GM19438 (cell line): ENCODE measurements around the gene TIMM10.

Source experiments
- ATAC-seq: cut with Tn5 transposase; IDR thresholded peaks from one replicate; pipeline ENCODE4 v1.9.1; 2021; ENCODE audit warnings: low read depth; ENCODE audit not compliant: unreplicated experiment

The TIMM10 gene, protein sequence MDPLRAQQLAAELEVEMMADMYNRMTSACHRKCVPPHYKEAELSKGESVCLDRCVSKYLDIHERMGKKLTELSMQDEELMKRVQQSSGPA

DNA sequence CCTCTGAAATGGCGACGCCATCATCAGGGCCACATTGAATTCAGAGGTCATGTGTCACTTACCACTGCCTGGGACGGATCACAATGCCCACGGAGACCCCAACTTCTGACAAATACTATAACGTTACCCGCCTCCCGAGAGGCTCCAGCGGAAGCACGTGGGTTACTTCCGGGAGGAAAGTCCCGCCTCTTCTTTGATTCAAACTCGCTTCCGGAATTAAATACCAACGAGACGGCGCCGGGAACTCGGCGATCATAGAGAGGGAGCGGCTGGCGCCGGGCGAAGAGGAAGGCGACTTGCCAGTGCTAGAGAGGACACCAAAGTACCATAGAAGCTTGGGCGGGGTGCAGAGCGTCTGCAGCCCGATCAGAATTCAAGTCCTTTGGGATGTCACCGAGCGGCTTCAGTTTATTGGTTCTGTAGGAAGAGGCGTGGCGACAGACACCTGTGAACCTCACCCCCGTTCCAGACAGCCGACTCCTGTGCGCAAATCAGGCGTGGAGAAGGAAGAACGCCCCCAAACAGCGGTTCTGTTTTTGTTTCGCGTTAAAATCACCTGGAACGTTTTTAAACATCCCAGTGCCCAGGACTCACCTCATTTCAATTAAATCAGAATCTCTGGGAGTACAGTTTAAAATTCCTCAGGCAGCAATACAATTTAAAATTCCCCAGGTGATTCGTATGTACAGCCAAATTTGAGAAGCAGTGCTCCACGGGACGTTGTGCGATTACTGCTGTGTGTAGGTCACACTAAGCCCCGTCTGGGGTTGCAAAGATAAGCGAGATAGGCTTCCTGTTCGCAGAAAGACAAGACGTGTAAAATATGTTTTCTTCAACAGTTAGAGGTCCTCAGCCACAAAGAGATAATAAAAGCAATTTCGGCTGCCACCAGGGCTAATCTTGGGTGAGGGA, at the start of gene TIMM10:
Gene TIMM10, minus strand, starts transcription at position 159 of the 912 bp plus-strand sequence. CDS start 565 bp downstream, outside the sequence.
- peak; percentile 99 for ATAC-seq

DNA sequence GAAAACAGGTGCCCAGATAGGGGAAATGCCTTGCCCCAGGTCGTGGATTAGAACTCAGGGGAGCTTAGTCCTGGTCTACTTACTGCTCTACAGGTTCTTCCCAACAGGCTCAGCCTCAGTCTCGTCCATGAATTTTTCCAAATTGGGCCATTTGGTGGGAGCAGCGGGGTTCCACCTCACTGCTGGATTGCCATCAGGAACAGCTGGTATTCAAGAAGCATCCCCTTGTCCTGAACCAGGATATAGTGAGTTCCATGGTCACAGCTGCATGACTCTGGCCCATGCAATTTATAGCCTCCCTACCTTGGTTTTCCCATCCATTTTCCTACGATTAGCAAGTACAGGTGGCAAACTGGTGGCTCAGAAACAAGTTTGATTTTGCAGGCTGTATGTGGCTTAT, 43.5 kb upstream of the TIMM10 start:
- no peak for ATAC-seq

DNA sequence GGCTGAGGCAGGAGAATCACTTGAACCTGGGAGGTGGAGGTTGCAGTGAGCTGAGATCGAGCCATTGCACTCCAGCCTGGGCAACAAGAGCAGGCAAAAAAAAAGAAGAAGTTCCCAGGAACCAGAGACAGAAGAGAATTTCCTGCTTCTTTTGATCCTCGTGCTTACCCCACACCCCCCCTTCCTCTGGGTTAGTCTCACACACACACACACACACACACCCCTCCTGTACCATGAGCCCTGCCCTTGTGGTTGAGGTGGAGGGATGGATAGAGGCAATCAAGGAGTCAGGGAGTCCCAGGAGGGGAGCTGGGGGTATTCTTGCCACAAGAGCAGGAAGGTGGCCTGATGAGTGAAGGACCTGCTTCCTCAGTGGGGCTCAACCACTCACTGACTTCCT, 41.1 kb upstream of the TIMM10 start:
- no peak for ATAC-seq

DNA sequence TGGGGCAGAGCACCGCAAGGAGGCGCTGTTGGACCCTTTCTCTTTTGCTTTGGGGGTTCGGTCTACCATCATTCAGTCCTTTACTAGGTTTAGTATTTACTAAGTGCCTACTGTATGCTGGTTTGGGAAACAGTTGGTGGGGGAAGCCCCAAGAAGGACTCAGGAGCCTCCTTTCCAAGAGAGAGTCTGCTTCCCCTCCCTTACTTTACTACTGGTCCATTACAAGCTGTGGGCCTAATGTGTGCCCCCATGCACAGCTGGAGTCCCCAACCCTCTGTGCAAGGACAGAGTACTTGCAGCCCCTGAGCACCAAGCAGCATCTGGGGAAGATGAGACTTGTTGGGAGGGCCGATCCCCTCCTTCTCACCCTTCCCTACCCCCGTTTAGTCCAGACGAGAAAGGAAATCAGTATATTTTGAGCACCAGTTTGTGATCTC, 37.8 kb upstream of the TIMM10 start:
- peak; percentile 78 for ATAC-seq

DNA sequence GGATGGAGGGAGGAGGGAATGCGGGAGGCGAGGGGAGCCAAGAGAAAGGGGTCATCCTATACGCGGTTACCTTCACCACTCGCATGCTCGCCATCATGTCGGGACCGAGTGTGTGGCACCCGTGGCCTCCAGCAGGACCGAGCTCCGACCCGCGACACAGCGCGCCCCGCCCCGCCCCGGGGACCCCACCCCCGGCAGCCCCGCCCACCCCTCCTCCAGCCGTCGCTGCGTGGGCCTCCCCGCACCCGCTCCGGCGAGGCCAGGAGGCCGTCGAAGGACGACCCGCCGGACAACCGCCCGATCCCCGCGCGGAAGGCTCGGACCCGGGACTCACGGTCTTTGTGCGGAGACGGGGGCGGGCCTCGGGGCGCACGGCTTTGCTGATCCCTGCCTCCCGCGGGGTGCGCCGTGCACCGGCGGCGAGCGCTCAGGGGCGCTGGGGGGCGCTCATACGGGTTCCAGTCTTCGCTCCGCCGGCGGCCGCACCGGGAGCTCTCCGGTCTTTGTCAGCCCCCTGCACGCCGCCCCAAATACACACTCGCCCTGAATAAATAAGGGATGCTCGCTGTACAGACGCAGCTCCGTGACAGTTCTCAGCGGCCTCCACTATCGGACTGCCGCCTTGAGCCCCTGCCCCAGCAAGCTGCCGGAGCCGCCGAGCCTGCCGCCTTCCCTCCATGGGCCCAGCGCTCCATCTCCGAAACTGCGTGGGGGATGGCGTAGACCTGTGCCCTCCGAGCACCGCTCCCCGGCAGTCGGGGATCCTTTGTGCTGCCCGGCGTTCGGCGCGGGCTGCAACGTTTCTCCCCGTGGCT, 37.2 kb upstream of the TIMM10 start, which contains the start of gene UBE2L6:
Gene UBE2L6, minus strand, starts transcription at position 158 of the 815 bp plus-strand sequence. Its CDS starts 61 bp downstream, at position 97.
- ATAC-seq, result peak; percentile 52

DNA sequence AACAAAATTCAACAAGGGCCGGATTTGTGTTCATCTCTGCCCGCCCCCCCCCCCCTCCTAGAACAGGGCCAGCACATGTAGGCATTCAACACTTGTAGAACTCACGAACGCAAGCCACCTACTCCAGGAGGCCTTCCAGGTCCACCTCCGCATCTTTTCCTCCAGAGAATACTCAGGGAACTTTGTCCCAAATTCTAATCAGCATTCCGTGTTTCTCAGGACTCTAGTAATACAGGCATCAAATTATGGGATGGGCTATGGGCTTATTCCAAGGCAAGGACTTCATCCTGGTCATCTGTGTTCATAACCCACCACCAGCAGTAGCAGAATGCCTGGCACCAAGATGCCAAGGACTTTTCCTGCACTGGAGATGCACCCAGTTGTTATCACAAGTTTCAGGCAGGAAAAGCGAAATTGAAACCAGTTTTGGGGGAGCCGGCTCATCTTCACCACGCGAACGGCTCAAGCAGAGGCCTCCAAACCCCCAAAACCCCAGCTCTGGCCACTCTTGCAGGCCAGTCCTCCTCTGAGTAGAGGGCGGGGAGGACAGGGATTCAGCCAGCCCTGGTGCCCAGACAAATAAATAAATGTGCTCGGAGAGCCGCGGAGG, 36.5 kb upstream of the TIMM10 start:
- ATAC-seq, result peak; percentile 2

DNA sequence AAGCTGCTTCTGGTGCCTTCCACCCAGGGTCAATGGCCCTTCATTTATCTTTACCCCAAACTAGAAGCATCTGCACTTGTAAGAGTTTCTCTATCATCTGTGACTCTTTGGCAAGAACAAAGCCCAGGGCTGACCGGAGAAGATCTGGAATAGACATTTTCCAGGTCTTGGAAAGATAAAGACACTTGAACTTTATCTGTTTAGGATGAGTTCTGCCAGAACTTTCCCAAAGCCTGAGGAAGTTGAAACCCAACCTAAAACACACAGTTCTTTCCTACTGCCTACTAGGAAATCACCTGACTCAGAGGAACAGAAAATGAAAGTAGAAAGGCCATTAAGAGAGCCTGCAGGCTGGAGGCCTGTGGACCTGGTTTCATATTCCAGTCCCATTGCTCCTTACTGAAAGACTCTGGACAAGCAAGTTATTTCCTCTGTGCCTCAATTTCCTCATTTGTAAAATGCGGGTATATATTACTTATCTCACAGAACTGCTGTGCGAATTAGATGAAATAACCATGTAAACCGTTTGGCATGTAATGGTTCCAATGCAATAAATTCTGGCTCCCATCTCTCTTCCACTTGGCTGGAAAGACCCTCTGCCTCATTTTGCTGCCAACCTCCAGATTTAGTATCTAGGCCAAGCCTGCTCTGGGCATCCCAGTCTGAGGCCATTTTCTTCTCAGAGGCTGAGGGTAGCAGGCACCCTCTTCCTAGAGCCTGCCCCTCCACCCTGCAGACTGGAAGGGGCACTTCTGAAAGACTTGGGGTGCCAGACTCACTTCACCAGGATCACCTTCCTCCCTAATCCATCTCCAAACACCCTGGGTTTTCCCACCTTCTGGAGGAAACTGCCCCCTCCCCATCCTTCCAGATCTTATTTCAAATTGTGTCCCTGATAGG, 35.7 kb upstream of the TIMM10 start:
- ATAC-seq, result peak; percentile 53

DNA sequence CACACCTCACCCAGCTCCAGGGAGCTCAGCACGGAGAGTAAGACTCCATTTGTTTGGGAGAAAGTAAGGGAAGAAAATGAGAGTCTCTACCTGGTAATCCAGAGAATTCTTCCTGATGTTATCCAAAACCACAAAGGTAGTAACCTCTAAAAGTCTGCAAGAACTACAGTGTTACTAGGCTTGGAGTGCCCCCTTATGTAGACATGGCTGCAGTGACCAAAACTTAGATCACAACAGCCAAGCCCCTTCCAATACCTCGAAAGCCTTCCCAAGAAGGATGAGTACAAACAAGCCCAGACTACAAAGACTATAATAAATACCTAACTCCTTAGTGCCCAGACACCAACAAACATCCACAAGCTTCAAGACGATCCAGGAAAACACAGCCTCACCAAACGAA, 32.0 kb upstream of the TIMM10 start:
- no peak for ATAC-seq

DNA sequence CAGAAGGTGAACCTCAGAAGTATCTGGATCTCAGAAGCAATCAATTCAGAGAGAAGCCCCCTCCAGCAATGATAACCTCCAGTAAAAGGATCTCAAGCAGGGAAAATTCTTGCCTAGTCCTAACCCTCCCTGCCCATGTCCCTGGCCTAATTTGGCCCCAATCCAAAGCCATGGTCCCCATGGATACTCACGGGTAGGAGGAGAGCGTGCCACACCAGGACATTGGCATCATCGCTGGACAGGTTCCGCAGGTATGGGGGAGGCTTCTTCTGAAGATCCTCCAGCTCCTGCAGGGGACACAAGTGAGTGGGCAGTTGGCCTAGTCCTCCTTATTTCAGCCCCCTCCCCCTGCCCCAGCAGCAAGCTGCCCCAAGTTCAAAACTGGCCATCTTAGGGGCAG, 29.6 kb upstream of the TIMM10 start:
- no peak for ATAC-seq

DNA sequence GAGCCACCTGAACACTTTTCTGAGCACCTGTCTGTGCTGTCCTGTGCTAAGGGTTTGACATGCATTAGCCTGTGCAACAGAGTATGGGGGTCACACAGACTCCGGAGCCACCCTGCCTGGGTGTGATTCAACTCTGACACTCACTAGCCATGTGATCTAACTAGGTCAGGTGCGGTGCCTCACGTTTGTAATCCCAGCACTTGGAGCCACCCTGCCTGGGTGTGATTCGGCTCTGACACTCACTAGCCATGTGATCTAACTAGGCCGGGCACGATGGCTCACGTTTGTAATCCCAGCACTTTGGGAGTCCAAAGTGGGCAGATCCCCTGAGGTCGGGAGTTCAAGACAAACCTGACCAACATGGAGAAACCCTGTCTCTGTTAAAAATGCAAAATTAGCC, 25.5 kb upstream of the TIMM10 start:
- no peak for ATAC-seq

DNA sequence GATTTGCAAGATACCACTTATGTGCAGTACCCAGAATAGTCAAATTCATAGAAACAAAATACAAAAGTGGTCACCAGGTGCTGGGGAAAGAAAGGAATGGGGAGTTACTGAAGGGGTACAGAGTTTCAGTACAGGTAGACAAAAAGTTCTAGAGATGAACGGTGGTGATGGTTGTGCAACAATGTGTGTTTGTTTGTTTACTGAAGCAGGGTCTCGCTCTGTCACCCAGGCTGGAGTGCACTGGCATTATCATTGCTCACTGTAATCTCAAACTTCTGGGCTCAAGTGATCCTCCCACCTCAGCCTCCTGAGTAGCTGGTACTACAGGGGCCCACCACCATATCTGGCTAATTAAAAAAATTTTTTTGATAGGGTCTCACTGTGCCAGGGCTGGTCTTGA, 24.8 kb upstream of the TIMM10 start:
- ATAC-seq, result no peak

DNA sequence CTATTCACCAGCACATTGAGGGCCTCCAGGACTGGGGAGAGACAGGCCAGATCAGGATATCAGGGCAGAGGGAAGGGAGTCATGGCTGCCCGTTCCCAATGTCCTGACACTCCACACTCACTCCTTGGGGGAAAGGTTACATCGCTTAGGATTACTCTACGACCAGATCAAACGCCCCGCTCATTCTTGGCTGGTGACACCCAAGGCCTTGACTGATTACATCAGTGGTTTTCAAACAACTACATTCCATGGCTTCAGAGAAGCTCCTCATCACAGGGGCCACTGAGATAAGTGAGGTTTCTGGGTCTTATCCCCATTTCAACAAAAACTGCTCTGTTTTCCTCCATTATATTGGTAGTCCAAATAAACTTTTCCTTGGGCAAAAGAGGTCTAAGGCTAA, 21.9 kb upstream of the TIMM10 start:
- no peak for ATAC-seq

DNA sequence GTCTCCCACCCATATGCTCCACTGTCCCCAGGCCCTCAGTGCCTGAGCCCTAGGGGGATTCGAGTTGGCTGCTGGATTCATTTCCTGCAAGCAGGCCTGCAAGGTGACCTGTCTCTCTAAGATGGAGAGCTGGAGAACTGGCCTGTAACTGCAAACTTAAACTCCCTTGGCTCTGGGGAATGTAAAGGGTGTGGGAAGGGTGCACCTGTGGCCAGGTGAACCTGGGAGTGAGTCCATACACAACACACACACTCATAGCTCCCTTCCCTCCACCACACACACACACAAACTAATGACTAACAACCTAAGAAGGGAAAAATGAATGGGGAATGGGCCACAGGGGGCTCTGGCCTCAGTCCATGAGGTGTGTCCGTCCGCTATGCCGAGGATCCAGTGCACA, 21.4 kb upstream of the TIMM10 start:
- ATAC-seq, result no peak

DNA sequence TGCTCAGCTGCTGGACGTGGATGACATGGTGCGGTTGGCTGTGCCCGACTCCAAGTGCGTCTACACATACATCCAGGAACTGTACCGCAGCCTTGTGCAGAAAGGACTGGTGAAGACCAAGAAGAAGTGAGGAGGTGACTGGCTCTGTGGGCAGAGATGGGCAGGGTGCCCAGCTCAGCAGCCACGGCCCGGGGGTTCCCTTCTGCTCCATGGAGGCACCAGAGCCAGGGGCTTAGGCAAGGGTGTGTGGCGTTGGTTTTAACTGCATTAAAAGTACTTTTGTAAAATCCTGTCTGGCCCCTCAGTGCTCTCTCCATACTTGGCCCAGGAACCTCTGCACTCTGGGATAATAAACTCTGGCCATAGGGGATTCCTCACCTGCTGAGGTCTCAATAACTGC, 19.4 kb upstream of the TIMM10 start:
- no peak for ATAC-seq

DNA sequence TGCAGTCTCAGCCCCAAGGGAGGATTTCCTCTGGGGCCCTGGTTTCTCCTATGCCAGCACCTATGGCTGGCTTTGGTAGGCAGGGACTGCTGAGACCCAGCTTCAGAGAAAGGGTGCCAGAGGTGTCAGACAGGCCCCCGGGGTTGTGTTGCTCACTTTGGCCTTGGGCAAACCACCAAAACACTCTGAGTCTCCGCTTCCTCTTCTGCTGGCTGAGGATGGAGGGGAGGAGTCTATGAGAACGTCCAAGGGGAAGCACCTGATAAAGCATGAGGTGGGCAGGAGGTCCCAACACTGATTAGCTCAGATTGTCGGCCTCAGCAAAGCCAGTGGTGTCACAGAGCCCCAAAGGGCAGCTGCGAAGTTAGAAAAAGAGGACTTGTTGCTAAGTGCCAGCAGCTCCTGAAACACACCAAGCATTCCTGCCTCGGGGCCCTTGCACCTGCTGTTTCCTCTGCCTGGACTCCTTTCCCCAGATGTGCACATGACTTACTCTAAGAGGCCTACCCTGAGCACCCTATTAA, 17.4 kb upstream of the TIMM10 start:
- ATAC-seq, result peak; percentile 93

DNA sequence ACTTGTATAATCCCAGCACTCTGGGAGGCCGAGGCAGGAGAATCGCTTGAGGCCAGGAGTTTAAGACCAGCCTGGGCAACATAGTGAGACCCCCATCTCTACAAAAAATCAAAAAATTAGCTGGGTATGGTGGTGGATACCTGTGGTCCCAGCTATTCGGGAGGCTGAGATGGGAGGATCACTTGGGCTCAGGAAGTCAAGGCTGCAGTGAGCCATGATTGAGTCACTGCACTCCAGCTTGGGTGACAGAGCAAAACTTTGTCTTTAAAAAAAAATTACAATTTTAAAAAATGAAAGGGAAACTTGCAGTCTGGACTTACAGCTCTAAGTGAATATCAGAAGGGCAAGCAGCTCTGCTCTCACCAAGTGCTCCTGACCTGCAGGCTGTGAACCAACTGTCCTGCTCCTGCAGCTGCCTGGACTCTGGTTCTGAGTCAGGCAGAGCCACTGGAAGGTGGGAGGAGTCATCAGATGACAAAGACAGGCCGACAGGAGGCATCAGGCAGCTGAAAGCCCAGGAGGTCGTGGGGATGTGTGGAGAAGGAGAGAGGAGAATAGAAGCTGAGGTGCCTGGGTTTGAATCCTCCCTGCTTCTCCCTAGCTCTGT, 16.4 kb upstream of the TIMM10 start:
- ATAC-seq, result peak; percentile 57

DNA sequence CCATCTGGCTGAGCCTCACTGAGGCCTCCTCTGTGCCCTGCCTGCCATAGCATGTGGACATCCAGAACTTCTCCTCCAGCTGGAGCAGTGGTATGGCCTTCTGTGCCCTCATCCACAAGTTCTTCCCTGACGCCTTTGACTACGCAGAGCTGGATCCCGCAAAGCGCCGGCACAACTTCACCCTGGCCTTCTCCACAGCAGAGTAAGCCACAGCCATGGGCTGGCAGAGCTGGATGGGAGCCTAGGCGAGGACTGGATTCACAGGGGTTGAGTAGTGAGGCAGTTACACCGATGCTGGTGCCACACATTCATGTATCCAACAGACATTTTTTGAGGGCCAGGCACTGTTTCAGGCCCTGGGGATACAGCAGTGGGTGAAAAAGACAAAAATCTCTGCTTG, 15.9 kb upstream of the TIMM10 start:
- ATAC-seq, result no peak

DNA sequence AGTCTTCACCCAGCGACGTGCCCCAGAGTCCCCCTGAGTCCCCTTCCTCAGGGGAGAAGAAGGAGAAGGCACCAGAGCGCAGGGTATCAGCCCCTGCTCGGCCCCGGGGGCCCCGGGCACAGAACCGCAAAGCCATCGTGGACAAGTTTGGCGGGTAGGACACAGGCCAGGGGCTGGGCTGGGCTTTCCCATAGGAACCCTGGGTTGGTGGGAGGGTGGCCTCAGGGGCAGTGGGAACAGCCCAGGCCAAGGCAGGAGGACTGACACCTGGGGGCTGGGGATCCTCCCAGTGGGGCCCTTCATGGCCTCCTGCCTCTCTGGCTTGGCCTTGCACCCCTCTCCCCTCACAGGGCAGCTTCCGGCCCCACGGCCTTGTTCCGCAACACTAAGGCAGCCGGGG, 15.3 kb upstream of the TIMM10 start:
- ATAC-seq, result no peak

DNA sequence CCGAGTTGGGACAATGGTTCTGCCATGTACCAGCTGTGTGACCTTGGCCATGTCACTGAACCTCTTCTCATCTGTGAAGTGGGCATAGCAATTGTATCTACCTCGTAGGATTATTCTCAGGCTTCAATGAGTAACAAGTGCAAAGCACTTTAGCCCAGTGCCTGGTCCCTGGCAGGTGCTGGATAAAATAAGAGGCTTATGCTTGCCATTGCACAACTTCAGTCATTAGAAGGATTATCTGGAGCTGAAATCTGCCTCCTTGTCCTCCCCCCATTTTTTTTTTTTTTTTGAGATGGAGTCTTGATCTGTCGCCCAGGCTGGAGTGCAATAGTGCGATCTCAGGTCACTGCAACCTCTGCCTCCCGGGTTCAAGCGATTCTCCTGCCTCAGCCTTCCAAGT, 14.0 kb upstream of the TIMM10 start:
- ATAC-seq, result no peak
